Measurements from ENCODE around the gene SH2D7. TPM values are rescaled to one million over a fixed set of nuclear protein-coding genes. Genes with fewer than 3 reads are reported as not detected.

SH2D7 gene
- total and polyA plus RNA-seq, 2 experiments from 2014 or later, result 0.31 TPM; not detected in 1

DNA sequence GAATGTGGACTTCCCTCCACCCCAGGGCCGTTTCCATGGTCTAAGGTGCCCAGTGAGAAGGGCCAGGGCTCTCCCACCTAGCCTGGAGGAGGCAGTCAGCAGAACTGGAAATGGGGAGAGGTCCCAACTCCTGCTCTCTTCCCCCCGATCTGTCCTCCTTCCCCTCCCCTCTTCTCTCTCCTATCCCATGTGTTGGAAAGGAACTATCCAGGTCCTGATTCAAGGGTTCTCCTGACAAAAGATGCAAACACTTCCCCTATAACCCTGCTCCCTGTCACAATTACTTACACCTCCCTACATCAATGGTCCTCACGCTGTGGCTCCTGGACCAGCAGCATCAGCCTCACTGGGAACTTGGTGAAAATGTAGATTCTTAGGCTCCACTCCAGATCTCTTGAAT is 32.9 kb downstream of the SH2D7 start:
- Histone ChIP-seq H3K79me2 (replicated peaks; ENCODE audit: insufficient read depth) (peaks cover 3% of the 10 kb centered on the region; the same call in 1 of the 2 replicates), H3K4me2 (no peak overlapping the region), H3K36me3 (ENCODE audit: insufficient read depth) (no peaks in the 10 kb centered on the region), H3K27me3 (ENCODE audit: insufficient read depth) (no peaks in the 10 kb centered on the region), H3K27ac (ENCODE audit: low read depth) (no peak overlapping the region), H3K4me1 (ENCODE audit: insufficient read depth) (peaks cover 16% of the 10 kb centered on the region; the same call in 1 of the 2 replicates), H2AFZ (no peak overlapping the region), H3K4me3 (no peak overlapping the region), H4K20me1 (replicated peaks; ENCODE audit: insufficient read depth) (no peaks in the 10 kb centered on the region; the same call in 1 of the 2 replicates), H3K9me2 (ENCODE audit: insufficient read depth) (no peaks in the 10 kb centered on the region), H3F3A (replicated peaks; ENCODE audit: low read depth) (0 out of 2 replicates have a peak, but pooled peaks cover 2% of the 10 kb centered on the region)
- Mint-ChIP-seq H3K4me1 (peaks cover 38% of the 10 kb centered on the region), H3K9me3 (no peaks in the 10 kb centered on the region), H3K36me3 (ENCODE audit: low read depth) (peaks cover 8% of the 10 kb centered on the region; the same call in 1 of the 3 replicates), H3K27me3 (ENCODE audit: insufficient read depth, low read depth, poor library complexity) (peaks cover 7% of the 10 kb centered on the region), H3K4me3 (no peak overlapping the region; the same call in 2 of the 3 replicates), H3K27ac (no peak overlapping the region)
- ATAC-seq (no peak), DNase-seq (ENCODE audit: low spot score) (no peak)
- TF ChIP-seq, protein P1, sequence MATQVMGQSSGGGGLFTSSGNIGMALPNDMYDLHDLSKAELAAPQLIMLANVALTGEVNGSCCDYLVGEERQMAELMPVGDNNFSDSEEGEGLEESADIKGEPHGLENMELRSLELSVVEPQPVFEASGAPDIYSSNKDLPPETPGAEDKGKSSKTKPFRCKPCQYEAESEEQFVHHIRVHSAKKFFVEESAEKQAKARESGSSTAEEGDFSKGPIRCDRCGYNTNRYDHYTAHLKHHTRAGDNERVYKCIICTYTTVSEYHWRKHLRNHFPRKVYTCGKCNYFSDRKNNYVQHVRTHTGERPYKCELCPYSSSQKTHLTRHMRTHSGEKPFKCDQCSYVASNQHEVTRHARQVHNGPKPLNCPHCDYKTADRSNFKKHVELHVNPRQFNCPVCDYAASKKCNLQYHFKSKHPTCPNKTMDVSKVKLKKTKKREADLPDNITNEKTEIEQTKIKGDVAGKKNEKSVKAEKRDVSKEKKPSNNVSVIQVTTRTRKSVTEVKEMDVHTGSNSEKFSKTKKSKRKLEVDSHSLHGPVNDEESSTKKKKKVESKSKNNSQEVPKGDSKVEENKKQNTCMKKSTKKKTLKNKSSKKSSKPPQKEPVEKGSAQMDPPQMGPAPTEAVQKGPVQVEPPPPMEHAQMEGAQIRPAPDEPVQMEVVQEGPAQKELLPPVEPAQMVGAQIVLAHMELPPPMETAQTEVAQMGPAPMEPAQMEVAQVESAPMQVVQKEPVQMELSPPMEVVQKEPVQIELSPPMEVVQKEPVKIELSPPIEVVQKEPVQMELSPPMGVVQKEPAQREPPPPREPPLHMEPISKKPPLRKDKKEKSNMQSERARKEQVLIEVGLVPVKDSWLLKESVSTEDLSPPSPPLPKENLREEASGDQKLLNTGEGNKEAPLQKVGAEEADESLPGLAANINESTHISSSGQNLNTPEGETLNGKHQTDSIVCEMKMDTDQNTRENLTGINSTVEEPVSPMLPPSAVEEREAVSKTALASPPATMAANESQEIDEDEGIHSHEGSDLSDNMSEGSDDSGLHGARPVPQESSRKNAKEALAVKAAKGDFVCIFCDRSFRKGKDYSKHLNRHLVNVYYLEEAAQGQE (IDR thresholded peaks at IDR 0.05; ENCODE audit: unreplicated experiment), result peak; percentile 33
- TF ChIP-seq ZNF462 (CRISPR knock-in tag; IDR thresholded peaks at IDR 0.05), result no peak
